NCI-H345 treated with DMSO at 0.1 percent for 48 hours (cell line): Measurements from ENCODE around the gene PELI2.

ENCODE experiments used
- DNase-seq: peaks from one replicate; lab custom pipeline; 2025; ENCODE audit not compliant: unreplicated experiment; lab: John Stamatoyannopoulos, UW

PELI2 gene

DNA sequence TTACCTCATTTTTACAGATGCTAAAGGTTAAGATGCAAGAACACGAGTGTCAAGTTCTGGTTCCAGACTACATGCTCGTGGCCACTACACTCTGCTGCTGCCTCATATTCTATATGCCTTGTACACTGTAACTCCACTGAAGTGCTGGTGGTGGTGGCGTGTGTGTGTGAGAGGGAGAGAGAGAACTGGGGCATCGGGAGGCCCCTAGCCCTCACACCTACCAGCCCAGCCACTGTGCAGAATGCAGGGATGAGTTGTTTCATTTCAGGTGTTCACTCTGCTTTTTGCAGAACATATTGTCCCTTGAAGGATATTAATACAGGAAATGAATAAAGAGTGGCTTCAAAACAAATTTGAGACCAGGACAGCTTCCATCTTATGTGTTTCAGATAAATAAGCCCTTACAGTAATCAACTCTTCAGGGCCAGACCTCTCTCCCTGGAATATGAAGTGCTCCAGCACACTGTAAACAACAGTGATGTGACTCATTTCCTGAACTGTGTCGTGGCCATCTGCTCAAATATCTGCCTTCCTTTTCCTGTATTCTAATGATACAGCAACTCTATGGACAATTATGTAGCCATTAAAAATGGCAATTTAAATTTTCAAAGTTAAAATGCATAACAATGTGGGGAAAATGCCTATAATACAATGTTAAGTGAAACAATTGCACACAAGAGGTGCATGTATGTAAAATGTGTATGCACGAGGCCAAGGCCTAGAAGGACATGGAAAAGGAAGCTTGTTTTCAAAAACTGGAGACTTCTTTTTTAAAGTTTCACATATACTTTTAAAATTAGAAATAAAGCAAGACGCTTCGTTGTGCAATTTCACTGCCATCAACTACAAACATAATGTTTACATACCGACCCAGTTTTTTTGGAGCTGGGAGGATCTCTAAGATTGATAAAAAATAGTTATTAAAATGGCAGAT is 215.4 kb downstream of the PELI2 start:
- DNase-seq: no peak

DNA sequence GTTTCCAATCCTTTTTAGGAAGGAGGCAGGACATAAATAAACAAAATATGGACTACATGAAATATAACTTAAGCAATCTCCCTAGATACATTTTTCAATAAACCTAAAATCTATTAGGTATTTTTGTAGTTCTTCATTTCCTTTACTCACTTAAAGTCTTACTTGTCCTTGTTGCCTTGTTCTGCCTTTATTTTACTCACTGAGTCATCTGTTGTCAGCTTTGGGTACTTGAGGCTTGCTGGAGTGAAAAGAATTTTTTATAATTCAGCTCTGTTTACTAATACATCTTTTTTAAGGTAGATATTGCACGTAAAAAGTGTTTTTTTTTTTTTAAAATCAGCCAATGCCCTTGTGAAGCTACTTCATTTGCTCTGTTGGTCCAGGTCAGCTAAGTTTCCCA is 216.2 kb downstream of the PELI2 start:
- no peak for DNase-seq

DNA sequence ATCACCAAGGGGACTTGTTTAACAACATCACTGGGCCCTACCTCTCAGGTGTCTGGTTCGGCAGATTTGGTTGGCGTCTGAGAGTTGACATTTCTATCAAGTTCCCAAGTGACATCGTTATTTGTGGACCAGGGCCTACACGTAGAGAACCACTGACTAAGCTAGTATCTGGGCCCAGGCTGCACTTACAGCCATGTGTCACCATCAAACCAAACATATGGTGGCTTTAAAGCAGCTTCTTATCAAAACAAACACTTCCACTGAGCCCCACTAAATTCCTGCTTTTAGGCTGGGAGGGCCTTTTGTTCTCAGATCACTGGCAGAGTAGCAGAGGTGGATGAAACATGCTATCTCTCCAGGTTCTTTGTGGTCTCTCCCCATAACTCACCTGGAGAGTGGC is 220.5 kb downstream of the PELI2 start:
- no peak for DNase-seq

DNA sequence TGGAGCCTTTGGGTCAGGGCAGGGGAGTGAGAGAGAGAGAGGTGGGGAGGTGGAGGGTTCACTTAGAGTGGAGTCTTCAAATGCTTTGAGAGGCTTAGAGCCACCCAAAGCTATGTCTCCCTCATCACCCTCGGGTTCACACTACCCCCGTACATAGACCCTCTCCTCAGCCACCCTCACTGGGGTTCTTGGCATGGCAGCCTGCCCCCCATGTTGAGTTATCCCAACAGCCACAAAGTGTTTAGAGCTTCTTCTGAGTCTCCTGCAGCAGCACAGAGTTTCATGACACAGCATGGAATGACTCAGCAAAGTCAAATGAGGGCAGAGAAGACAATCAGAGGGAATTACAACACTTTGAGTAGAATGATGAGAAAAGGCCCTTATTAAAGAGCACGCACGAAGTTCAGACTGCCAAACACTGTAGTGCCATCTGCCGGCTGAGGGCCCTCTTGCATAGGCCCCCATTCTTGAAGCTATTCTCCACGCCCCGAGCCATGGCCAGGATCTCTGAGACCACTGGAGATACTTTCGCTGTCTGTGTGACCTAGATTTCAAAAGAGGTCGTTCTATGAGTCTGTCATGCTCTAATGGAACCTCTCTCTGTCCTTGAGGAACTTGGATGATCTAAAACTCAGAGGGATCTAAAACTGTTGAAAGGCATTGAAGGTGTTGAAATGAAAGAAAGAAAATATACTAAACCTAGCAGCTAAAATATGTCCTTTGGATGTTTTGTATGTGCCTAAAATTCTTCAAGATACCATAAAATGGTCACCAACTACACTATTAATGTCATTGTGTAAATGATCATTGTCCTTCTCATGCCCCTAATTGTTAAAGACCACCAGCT is 221.9 kb downstream of the PELI2 start:
- DNase-seq: no peak

GRCh38 chr14:56340932-56341331 is 222.7 kb downstream of the PELI2 start:
- no peak for DNase-seq

DNA sequence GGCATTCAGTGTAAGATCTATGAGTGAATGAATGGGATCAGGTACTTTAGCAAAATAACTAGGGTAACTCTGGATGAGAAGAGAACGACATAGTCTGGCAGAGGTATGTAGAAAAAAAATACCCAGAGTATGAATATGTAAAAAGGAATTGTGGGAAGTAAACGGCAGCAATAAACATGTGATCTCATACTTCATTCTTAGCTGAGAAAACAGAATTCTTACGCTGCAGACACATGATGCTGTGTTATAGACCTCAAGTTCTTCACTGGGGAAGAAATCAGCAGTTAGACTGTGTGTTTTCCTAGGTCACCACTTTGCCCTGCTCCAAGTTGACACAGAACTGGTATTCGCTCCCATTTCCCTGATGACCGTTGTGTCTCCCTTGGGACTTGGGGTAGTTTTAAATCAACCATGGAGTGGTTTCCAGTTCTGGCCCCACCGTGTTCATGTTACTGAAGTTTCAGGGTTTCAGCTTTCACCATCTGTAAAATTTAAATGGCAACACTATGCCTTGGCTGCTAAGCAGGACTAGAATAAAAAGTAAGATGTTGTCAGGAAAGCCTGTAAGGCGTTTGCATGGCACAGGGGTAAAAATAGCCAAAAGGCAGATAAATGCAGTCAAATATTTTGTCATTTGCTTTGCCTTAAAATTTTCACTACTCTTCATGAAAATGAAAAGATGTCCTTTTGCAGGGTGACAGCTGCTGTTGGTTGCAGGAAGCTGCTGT is 223.7 kb downstream of the PELI2 start:
- DNase-seq: no peak

DNA sequence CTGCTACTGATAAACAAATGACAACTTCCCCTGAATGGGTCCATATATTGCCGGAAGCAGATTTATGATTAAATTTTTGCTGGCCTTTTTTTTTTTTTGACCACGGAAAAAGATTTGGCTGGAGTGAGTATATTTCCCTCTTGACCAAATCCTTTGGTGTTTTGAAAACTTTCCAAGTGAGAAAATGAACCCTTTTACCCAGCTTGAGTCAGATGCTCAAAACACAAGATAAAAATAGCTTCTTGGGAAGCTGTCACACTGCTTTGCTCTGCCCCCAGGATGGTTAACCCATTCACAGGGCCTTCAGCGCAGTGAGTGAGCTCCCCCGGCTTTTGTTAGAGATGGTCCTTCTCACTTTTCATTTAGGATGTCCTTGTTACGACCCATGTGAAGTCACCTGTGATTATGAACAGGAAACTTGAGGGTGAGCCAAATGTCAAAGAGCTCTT is 224.3 kb downstream of the PELI2 start:
- DNase-seq: no peak

GRCh38 chr14:56349960-56350359 is 231.7 kb downstream of the PELI2 start:
- no peak for DNase-seq
